Stimulated activated CD8-positive, alpha-beta memory T cell treated with anti-CD3 and anti-CD28 coated beads, Interleukin-7, amount 100 ng/mL, for 24 hours (primary cell): Measurements from ENCODE around the gene DDX23.

Experiments used
- DNase-seq: peaks from one replicate; pipeline ENCODE4 v3.0.0-alpha.2; 2020; ENCODE audit warnings: low read depth

Gene DDX23

DNA sequence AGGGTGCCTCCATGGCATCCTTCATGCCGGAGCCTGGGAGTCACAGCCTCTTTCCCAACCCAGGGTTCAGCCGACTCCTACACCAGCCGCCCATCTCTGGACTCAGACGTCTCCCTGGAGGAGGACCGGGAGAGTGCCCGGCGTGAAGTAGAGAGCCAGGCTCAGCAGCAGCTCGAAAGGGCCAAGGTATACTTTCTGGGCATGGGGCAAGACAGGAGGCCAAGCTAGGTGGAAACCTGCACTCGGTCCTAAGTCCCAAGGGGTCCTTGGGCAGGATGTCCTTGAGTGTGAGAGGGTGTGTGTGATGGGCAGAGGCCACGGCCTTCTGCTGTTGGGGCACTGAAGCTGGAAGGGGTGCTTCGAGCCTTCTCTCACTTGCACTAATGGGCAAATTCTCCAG lies 28.7 kb downstream of the DDX23 start:
- no peak for DNase-seq

DNA sequence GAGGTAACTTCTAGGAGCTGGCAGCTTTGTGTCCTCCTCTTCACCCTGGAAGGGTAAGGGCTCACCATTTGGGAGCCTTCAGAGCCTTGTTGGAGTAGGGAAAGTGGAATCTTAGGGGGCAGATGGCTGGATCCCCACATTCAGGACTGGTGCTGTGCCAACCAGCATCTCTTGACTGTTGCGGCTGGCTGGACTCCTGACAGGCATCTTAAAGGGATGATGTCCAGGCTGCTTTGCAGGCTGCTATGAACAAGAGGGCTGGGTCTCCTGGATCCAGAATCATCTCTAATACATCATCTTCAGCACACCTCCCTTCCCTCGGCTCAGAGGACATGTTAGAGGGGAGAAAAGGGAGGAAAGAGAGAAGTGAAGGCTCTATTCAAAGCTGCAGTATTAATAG lies 29.3 kb downstream of the DDX23 start:
- DNase-seq = no peak

DNA sequence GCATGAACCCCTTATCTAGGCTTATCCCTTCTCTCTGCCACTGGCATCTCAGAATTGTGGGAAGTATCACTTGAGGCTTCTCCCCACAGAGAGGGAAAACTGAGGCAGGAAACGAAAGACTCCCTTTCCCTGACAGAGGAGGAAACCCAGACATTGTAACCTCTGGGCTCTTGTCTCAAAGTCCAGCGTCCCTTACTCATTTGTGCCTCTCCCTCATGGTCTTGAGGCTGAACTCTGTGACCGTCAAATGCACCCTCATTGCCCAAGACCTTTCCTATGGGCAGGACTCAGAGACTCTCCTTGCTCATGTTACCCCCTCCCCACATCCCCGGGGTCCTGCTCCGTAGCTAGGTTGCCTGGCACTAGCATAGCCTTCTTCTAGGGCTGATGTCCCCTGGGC lies 29.8 kb downstream of the DDX23 start:
- DNase-seq = no peak

DNA sequence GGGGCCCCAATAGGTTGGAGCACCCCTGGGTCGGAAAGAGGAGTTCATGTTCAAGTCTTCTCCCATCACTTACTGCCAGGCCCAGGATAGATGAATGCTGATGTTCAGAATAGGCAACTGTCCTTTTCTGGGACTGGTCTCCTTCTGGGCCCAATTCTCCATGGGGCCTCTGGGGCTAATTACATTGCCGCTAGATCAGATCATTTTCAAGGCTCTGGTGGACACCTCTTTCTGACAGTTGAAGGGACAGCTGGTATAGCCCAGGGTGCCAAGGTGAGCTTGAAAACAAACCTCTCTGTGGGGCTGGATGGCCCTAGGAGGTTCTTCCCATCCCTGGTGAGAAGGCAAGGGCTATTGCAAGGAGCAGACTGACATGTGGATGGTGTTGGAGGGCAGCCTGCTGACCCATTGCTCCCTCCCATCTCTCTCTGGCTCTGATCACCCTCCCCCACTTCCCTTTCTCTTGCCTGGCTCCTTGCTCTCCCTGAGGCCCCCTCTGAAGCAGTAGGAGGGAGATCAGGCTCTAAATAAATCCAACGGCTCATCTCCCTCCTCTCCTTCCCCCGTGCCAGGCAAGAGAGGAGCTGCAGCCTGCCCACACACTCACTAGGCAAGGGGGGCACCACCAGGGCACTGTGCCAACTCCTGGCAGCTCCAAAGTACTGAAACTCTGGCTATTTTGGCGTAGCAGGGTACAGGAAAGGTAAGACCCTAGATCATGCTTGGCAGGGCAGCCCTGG lies 31.8 kb downstream of the DDX23 start:
- no peak for DNase-seq

DNA sequence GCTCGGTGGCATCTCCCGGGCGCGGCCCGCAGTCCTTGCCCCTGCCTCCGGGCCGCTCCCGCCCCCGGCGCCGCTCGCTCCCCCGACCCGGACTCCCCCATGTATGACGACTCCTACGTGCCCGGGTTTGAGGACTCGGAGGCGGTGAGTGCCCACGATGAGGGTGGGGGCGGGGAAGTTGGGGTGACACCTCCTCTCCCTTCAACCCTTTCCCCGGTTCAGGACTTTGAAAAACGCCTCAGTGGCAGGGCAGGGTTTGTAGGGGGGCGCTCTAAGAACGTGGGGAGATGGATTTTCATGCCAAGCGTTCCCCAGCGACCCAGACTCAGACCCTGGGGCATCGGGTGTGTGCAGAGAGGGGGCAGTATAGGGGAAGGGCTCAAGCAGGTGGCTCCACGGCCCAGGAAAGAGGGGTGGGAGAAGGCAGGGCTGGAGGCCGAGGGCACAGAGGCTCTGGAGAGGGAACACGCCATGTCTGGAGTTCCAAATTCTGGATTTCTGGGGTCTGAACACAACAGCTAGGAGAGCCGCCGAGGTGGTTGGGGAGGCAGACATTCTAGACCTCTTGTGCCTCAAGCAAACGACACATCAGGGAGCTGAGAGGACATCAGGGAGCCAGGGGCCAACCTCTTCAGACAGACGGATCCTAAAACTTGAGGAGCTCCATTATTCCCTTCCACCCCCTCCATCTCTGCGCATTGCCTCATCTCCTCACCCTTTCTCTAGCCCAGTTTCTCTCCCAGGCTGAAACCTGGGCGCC lies 33.0 kb downstream of the DDX23 start:
- DNase-seq = no peak

DNA sequence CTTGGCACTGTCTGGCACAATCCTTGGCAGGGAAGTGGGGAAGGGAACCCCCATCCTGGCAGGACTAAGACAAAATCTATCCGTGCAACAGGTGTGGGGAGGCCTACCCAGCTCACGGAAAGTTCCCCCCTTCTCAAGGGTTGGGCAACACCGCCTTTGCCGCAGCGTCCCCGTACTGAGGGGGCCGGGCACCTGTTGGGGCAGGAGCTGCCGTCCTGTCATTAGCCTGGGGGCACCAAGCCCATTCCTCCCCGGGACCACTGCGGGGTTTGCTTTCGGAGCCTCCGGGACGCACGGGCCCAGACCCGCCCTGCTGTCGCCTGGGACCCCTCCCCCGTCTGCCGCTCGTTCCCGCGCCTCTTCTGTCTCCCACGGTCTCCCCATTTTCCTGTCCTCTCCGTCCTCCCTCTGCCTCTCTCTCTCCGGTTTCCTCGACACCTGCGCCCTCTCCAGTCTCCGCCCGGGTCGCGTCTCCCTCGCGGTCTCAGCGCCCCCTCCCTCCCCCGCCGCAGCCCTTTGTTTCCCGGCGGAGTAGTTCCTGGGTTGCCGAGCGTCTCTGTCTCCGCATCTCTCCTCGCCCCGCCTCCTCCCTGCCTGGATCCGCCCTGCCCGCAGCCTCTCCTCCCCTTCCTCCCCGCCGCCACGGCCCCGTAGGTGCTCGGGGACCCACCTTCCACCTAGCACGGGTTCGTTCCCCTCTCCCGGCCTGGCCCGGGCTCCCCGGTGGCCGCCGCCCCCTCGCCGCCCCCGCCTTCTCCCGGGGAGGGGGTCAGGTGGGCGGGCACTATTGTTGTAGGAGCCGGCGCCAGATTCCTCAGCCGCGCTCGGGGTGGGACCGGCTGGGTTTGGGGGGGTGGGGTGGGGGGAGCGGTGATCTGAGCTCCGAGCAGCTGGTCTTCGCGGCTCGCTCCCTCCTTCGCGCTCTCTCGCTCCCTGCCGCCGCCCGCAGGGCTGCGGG lies 33.8 kb downstream of the DDX23 start, which contains the start of gene CACNB3:
TSS of gene CACNB3 (plus strand) at position 624 of the 958 bp plus-strand sequence. CDS start 434 bp downstream, outside the sequence.
- peak; percentile 46 for DNase-seq

DNA sequence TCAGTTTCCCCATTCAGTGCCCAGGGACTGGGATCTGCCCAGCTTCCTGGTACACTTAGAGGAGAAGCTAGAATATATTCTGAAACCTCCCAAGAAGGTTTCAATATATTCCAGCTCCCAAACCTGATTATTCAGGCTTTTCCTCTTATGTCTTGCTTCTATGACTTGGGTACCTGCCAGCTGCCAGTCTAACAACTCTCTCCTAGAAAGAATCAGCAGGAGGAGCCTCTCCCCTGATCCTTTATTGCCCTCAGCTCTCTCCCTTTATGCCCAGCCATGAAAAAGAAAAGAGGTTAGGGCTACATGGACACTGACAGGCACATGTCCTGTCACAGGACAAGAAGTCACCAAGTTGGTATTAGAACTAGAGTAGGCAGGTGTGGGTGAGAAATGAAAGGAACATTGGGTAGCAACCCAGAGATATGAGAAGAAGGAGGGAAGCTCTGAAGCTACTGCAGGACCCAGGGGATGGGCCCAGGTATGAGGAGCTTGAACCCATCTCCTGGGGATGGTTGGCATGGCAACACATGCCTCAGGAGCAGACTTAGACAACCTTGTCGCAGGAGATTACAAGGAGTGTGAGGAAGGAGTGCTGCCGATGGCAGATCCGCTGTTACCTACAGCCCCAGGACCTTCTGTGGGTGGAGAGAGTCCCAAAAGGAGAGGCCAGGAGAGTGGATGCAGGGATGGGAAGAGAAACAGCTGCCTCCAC lies 35.7 kb downstream of the DDX23 start:
- DNase-seq = no peak

DNA sequence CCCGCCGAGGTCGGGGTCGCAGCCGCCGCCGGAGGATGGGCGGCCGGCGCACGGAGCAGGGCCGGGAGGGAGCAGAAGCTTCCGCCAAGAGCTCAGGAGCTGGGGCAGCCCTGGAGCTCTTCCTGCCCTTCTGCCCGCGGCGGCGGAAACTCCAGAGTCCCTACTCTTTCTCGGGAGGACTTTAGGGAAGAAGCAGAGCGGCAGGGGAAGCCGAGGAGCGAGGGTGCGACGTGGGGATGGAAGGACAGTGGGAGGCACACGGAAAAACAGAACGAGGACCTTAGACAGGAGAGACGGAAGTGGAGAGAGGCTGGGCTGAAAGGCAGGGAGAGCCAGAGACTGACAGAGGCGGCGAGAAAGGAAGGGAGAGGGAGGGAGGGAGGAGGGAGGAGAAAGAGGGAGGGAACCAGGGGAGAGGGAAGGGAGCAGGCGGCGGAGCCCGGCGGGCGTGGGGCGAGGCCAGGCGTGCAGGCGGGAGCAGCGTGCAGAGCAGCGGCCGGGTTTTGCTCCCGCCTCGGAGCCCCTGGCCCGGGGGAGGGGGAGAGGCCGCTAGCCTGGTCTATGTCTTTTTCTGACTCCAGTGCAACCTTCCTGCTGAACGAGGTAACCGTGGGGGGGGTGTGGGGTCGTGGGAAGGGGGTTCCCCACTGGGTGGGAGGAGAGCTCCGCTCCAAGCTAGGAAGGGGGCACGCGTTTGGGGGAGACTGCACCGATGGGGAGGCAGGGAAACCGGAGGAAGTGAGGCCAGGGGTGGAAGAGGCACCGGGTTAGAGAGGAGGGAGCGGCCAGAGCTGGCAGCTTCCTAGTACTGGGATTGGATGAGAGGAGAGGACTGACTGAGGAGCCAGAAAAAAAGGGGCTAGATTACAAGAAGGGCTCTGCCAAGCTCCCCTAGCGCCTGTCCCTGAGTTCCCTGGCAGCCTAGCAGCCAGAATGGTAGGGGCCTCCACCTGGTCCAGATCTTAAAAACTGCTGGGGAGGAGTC lies 36.5 kb downstream of the DDX23 start:
- DNase-seq = no peak

DNA sequence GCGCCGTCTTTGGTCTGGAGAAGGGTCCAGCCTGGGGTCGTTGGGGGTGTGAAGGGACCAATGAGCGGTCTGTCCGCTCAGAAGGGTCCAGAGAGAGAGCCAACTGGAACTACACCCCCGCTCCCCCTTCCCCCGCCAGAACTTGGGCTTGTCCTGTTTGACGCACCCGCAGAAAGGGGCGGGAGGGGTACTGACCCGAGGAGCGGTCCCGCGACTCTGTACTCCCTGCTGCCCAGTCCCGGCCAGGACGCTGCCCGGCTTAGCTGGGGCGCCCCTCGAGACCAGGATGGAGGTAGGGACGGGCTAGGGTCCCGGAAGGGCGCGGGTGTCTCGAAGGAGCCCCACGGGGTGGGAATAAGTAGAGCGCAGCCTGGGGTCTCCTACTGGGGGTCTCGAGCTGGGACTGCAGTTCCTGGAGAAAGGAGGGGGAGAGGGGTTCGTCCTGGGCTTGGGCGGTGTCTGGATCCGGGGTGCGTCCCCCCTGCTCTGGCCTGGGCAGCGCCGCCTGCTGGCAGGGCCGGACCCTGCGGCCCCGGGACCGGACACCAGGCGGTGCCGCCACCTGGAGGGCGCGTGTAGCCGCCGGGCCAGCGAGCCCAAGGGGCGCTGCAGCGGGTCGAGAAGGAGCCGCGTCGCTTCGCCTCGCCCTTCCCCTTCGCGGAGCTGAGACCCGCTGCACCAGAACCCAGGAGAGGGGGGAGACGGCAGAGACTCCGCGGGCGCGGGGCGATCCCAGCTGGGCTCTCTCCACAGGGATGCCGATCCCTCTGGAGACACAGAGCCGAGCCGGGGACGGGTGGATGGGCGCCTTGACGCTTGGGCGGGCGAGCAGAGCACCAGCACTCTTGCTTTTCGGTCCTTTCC lies 37.5 kb downstream of the DDX23 start:
- peak; percentile 54 for DNase-seq

DNA sequence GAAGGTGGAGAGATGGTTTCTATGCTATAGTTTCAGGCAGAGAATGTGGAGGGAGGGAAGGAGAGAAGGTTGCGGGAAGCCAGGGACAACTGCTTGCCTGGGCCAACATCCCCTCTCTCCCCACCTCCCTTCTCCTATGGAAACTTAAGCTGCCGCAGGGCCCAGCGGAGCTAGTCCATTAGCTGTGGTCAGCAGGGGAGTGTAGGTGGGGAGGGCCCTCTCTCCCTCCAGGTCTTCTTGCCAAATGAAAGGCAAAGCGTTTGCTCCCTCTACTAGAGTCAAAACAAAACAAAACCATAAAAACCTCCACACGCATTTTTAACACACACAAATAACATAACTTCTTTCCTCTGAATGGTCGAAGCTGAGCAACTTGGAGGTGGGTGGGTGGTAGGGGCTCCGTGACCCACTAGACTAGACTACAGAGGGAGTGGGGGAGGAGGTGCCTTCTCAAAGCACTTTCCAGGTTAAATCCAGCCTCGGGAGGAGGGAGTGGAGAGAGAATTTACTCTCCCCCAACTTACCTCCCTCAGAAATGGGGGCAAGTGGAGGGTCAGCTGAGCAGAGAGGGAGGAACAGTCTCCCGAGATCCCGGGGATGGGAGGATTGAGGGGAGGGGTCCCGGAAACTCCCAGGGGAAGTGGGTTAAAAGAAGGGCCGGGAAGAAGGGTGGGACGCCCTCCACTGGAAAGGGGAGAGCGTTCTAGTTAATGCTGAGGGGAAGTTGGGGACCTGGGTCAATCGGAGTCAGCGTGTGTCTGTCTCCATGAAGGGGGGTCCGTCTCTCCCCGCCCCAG lies 38.3 kb downstream of the DDX23 start:
- DNase-seq = no peak

DNA sequence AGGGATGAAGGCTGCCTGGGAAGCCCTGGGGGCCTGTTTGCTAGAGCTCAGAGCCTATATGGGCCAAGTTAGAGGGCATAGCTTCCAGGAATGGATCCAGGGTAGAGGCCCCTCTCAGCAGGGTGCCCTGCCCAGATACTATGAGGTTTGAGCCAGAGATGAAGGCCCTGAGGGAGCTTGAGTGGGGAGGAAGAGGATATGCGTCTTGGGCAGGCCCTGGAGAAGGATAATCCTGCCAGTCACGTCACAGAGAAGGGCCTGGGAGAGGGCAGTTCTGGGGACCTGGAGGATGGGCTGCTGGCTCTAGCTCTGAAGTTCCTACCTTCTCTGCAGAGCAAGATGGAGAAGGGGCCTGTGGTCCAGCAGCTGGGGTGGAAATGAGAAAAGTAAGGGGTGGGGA lies 39.6 kb downstream of the DDX23 start:
- no peak for DNase-seq

DNA sequence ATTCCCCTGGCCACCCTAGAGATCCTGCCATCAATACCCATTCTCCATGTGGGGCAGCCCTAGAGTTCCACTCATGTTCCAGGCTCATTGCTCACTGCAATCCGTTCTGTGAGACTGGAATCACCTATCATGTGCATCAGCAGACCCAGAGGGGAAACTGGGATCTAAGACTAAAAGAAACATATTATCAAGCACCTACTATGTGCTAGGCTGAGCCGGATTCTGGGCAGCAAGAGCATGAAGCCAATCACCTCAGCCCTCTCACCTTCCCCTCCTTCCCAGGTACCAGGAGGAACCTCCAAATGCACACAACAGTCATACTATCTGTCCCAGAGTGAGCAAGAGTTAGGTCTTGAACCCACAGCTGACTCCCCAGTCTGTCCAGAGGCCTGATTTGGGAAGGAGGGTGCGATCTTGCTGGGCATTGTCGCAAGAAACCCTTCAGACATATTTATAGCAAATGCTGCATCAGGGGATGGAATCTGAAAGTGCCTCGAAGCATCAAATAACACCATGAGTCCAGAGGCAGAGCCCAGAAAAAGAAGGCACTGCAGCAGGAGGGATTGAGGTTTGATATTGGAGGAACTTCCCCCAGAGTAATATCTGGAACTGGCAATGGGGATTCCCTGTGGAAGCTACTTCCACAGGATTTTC lies 40.4 kb downstream of the DDX23 start:
- DNase-seq = no peak

DNA sequence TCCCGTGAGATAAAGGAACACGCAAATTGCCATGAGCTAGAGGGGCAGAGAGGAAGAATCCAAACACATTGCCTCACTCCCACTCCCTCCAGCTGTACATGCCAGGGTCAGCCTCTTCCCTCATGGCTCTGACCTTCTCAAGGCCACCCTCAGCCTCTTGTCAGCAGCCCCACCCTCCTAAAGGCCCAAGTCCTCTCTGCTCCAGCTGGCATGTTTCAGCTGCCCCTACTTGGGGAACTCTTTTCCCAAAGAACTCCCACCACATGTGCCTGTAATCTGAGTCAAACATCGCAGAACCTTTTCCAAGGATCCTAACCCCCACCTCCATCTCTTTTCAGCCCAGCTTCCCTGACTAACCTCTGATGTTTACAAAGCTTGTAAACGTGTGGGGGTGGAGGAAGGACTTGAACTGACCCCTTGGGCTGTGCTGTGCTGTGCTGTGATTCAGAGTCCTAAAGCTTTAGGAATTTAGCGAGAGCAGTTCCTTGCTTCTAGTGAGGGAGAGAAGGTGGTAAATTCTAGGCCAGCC lies 41.0 kb downstream of the DDX23 start:
- DNase-seq = no peak

DNA sequence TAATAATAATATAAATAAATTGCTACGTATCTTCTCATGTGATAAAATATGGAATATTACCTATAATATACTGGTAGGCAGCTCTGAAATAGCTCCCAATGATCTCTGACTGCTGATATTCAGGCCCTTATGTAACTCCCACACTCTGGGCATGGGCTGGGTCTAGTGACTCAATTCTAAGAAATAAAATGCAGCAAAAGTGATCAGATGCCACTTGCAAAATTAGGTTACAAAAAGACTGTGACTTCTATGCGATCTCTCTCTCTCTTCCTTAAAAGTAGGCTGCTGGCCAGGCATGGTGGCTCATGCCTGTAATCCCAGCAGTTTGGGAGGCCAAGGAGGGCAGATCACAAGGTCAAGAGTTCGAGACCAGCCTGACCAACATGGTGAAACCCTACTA lies 44.0 kb downstream of the DDX23 start:
- no peak for DNase-seq

DNA sequence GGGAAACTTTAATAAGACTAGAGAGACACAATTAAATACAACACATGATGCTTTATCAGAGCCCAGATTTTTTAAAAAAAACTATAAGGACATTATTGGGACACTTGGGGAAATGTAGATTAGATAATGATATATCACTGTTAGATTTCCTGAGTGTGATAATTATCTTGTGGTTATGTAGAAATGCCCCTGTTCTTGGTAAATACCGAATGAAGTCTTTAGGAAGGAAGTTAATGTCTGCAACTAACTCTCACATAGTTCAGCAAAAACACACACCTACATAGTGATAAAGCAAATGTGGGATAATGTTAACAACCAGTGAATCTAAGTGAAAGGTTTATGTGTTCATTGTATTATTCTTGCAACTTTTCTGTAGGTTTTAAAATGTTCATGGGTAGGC lies 48.3 kb downstream of the DDX23 start:
- no peak for DNase-seq

DNA sequence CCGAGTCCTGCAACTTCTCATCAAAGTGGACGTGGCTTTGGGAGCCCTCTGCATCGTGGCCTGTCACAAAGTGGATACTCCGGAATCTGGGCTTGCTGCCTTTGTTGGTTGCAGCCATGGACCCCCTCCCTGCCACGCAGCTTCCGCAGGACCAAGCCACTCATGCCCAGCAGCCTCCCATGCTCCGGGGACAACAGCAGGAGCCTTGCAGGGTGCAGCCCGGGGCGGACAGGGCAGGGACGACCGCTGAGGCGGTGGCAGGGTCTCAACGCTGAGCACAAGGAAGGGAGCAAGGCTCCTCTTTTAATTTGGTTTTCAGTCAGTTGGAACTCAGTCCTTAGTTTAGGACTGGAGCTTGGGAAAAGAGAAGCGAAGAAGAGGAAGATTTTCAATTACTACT lies 51.0 kb downstream of the DDX23 start:
- no peak for DNase-seq

DNA sequence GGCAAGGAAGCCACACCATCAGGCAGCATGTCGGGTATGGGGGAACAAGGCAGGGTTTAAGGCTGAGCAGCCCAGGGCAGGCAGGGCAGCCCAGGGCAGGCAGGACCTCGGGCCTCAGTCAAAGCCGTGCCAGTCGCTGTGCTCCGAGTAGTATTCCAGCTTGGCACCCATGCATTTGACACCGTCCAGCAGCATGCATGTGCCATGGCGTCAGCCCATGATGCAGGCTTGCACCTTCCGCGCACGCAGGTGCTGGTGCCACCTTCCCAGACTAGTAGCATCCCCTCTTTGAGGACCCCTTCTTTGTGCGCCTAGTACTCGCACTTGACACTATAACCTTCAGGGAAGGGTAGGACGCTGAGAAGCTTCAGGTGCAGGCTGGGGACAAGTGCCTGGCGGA lies 51.5 kb downstream of the DDX23 start:
- no peak for DNase-seq

DNA sequence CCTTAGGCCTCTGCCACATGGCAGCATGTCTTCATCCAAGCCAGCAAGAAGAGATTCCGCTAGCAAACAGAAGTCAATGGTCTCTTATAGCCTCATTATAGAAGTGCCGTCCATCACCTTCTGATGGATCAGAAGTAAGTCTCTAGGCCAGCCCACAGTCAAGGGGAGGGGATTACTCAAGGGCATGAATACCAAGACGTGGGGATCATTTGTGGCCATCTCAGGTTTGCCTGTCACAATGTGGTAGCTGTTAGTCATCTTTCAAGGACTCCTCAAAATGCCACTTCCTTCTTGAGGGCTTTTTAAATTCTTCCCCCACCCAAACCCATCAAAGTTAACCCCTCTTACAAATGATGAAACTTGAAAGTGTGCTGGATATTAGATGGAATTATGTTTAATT lies 55.0 kb downstream of the DDX23 start:
- no peak for DNase-seq
